GM10847 (cell line): Measurements from ENCODE around the gene SNRNP200.

Experiments
- POLR2A ChIP-seq: IDR thresholded peaks from 2 replicates; pipeline ENCODE4 v1.6.1; 2011; ENCODE audit not compliant: insufficient read length; ENCODE audit errors: extremely low read depth

SNRNP200 gene

DNA sequence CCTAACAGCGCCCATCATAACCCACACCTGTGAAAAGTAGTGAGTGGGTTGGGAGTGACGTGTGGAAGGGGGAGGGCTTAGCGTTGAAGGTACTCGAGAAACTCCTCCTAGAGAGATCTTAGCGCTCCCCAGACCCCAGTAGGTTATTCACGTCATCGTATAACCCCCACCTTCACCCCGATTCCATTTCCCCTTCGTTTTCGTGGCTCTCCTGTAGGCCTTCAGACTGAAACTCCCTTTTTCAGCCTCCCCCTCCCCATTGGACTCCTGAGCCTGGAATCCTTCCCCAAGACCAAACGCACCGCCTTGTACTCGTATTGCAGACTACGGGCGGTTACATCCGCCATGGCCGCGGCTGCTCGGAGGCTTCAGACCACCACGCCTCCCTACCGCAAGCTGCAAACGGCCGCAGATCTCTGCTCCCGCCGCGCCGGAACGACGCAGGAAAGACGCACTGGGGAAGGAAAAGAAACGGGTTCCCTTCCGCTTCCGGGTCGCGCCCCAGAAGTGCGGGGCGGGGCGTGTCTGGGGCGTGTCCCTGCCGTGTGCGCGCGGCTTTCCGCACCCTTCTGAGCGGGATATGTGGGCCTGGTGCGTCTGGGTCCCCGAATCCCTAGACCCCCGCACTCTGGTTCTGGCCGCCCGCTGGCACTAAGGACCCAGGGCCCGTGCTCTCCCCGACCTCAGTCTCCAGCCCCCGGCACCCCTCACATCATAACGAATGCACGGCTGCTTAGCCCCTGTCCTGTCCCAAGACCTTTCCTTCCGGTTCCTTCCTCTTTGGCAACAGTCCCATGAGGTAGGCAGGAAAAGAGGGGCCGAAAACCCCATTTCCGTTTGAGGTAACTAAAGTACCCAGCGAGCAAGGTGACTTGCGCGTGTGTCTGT, at the start of gene SNRNP200:
Gene SNRNP200 (minus strand): TSS at position 456 of the 888 bp plus-strand sequence. CDS start 109 bp downstream, at position 347.
- TF ChIP-seq POLR2A: peak; percentile 88

DNA sequence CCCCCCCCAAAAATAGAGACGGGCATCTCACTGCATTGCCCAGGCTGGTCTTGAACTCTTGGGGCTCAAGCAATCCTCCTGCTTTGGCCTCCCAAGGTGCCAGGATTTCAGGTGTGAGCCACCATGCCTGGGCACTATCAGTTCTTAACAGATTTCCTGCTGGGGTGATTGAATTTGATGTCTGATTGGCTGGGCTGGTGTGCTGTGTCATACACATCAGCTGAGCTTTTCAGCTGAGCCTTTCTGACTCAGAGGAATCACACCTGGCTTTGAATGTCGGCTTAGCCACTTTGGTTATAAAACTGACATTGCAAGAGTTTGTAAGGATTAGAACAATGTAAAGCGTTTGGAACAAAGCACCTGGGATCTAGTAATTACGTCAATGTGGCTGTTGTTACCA, 49.1 kb upstream of the SNRNP200 start:
- no peak for TF ChIP-seq POLR2A

DNA sequence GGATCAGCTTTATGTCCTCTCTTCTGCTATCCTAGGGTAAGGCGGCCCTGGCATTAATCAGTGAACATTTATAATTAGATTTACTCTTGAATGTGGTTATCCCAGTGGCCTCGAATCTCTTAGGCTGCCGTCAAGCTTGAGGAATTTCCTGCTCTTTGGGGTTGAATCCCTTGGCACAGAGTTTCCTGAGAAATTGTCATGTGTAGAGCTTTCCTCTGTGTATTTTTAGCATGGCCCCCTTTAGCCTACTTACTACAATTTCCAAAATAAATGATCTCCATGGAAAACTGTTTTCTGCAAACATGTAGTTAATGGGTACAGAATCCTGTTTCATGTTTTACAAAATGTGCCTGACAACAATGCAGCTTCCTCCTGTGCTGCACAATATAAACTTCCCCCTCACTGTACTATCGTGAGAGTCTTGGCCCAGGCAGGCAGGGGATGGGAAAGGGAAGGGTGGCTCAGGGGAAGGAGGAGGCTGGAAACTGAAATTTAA, 48.3 kb upstream of the SNRNP200 start:
- no peak for TF ChIP-seq POLR2A

DNA sequence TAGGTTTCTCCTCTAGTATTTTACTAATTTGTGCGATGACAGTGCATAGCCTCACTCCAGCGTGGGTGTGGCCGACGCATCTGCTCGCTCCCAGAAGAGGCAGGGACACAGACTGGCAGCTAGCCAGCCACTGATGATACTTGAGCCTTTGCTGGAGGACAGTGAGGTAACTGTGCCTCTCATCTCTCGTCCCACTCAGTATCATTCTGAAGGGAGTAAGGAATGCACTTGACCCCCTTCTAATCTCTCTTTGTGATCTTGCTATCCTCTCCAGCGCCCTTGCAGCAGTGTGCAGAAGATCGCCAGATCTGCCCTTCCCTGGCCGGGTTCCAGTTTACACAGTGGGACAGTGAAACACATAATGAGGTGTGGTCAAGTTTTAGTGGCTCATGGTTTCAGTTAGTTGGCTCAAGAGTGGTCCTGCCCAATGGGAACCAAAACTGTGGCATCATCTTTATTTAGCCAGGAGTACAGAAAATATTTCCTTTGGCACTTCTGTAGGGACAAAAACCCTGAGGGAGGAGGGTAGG, 47.8 kb upstream of the SNRNP200 start:
- no peak for TF ChIP-seq POLR2A

DNA sequence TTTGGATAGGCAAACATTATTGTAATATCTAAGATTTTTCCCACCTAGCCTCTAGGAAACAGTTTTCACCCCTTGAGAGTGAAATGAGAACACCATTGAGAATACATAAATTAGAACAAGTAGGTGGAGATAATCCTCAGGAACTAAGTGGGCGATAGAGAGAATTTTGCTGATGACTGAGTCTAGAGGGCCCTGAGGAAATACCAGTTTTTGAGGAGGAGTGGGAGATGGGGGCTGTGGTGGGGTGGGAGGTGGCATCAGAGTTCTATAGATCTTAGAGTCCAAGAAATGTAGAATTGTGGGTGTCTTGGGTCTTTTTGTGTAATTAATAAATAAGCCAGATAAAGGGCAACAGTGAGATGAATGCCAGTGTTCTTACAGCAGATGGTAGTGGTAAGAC, 42.0 kb upstream of the SNRNP200 start:
- TF ChIP-seq POLR2A: no peak

DNA sequence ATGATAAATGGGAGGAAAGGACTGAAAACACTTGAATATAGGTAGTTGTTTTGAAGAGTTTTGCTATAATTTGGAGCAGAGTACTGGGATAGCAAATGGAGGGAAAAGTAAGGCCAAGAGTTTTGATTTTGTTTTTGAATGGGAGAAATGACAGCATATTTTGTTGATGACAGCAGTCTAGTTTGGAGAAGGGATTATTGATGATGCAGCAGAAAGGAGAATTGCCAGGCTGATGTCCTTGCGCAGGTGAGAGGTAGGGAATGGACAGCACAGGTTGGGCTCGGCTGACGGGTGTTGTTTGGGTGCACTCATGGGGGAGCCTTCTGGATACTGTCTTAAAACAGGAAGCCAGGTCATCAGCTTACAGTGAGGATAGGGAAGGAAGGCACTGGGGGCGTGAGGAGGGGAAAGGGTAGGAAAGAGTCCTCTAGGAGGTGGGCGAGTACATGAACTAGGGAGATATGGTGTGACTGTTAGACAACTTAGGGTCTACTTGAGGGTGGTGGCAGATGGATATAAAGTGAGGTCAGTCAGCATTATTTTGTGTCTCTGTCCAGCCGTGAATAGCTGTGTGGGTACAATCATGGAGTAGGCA, 40.6 kb upstream of the SNRNP200 start:
- no peak for TF ChIP-seq POLR2A

DNA sequence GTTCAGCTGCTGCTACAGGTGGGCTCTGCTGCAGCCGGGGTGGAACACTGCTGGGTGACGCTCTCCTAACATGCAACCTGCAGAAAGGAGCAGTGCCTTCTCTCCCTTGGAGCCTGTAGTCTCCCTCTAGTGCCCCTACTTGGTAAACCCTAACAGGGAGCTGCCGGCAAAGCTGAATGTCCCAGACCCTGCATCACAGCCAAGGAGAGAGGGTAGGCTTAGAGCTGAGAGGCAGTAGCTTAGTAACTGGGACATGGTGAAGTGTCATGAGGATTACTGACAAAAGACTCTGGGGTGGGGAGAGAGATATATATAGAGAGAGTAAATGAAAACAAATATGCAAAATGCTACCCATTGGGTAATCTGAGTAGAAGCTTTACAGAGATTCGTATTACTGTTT, 40.1 kb upstream of the SNRNP200 start:
- no peak for TF ChIP-seq POLR2A

DNA sequence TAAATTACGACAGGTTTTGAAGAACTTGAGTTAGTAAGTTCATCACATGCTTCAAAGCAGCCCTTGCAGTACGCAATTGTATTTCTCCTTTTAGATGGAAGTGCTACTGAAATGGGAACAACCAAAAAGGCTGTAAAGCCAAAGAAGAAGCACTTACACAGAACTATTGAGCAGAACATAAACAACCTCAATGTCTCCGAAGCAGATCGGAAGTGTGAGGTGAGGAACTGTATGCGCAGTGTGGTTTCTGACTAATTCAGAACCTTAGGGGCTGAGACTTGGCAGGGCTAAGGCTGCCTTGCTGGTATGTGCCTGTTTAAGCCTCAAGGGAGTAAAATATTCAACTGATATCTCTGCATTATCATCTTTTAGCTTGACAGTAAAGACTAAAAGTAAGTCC, 38.7 kb upstream of the SNRNP200 start:
- no peak for TF ChIP-seq POLR2A

DNA sequence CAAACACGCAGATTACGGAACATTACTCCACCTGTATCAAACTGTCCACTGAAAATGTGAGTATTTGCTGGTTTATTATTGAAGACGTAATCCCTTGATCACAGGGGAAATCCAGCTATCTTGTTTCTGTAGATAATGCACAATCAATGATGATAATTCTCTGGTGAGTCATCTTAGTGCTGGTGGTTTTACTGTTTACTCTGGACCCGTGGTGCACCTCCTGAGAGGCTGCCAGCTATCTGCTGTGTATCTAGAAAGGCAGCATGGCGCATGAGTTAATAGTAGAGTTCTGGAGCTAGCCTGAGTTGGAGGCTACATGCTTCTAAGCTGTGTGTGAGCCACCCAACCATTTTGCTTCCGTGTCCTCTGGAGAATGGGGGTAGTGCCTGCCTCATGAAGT, 36.7 kb upstream of the SNRNP200 start:
- no peak for TF ChIP-seq POLR2A

DNA sequence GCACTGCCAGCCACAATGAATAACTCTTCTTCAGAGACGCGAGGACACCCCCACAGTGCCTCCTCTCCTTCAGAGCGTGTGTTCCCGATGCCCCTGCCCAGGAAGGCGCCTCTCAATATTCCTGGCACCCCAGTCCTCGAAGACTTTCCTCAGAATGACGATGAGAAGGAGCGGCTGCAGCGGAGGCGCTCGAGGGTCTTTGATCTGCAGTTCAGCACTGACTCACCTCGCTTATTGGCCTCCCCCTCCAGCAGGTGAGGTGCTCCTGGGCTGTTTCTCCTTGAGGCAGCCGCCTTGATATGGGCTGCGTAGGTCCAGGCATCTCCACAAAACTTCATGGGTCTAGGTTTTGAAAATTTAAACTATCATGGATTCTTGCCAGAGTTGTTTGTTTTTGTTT, 36.3 kb upstream of the SNRNP200 start:
- no peak for TF ChIP-seq POLR2A

DNA sequence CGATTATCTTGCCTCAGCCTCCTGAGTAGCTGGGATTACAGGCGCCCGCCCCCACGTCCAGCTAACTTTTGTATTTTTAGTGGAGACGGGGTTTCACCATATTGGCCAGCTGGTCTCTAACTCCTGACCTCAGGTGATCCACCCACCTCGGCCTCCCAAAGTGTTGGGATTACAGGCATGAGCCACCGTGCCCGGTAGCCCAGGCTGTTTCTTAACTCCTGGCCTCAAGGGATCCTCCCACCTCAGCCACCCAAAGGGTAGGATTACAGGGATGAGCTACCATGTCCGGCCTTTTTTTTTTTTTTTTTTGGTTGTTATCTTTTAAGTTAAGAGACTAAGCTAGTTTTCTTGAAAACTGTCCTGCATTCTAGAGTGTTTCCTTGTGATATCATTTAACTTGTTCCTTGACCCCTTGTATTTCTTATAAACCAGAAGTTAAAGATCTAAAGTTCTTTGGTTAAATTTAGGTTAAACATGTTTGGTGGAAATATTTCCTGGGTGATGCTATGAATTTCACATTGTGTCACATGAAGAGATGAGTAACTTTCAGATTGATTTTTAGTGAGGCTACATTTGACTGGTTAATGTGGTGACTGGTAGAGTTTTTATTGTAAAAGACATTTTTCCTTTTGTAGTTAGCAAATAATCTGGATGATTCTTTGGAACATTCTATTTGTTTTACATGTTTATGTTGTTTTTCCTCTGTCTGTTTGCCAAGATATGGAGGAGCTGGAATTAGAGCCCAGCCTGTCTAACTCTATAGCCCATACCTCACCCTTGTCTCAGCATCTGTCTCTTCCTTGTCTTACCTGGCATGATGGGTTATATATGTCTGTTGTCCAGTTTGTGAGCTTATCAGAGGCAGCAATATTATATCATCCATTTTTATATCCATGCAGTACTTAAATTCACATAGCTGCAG, 35.4 kb upstream of the SNRNP200 start:
- no peak for TF ChIP-seq POLR2A

DNA sequence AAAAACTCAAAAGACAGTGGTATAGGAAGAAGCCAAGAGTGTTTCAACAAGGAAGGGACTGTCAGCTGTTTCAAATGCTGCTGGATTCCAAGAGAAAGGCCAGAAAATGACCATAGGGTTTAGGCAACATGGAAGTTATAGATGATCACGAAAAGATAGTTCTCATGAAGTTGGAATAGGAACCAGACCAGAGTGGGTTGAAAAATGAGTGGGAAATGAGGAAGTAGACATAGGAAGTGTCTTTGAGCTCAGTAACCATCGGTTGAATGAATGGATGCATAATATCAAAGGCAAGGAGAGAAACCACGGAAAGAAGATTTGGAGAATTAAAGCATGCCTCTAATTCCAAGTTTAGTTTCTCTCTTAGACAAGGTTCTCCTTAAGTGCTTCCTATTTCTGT, 31.5 kb upstream of the SNRNP200 start:
- TF ChIP-seq POLR2A: no peak

DNA sequence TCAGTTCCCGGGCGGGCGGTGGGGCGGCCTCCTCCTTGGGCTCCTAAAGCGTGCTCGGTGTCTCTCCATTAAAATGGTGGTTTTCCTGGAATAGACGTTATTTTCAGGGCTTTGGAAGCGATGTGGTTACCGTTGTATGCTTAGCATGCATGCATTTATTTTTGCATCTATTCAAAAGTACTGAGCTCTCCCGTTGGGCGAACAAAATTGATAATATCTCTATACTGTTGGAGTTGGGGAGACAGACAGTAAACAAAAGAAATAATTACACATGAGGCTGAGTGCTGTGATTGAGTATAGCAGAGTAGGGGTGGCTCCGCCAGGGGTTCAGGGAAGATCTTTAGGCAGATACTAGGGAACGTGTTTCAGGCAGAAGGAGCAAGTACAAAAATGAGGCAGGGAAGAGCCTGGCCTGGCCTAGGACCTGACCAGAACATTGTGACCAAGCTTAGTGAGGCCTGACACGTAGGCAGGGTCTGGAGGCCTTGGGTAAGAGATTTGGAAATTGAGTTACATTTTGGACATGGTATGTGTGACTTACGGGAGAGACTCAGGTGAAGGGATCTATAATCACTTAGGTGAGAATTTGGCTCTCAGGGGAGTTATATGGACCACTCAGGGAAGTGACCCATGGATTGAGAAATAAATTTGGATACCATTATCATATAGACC, 30.9 kb upstream of the SNRNP200 start:
- TF ChIP-seq POLR2A: peak; percentile 64

DNA sequence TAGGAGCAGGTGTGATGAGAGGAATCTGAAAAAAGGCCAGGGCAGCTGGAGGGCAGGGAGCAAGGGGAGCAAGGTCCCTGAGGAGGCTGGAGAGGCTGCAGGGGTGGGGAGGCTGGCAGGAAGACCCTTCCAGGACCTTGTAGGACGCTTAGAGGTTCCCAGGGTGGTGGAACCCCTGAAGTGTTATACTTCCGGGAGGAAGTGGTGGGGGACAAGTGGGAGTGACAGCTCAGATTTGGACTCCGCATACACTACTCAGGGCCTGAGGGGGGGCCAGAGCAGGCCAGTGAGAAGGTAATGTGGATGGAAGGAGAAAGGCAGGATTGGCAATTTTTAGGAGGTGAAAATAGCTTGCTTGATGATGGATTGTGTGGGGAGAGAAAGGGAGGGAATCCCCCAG, 28.4 kb upstream of the SNRNP200 start:
- no peak for TF ChIP-seq POLR2A

DNA sequence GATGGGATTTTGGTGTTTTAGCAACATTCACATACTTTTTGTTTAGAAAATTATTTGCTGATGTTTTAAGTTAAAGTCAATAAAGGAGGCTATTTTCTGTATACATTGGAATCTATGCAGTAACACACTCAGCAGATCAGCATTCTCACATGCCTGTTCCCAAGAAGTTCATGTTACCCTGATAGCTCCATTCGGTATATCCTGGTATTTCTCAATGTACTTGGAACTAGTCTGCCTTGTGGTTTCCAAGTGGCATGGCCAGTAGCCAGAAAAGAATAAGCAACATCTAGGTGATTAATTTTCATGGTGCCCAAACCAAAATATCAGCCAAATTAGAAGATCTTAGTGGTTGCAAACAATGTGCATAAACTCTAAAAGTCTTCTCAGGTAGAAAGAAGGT, 25.1 kb upstream of the SNRNP200 start:
- TF ChIP-seq POLR2A: no peak
